ENCODE data around the gene TIE1. TPM values are rescaled to one million over a fixed set of nuclear protein-coding genes. Genes with fewer than 3 reads are reported as not detected.

TIE1 gene
- total RNA-seq, 2 donors from 2014 or later, result 23.7 to 25.7 TPM

DNA sequence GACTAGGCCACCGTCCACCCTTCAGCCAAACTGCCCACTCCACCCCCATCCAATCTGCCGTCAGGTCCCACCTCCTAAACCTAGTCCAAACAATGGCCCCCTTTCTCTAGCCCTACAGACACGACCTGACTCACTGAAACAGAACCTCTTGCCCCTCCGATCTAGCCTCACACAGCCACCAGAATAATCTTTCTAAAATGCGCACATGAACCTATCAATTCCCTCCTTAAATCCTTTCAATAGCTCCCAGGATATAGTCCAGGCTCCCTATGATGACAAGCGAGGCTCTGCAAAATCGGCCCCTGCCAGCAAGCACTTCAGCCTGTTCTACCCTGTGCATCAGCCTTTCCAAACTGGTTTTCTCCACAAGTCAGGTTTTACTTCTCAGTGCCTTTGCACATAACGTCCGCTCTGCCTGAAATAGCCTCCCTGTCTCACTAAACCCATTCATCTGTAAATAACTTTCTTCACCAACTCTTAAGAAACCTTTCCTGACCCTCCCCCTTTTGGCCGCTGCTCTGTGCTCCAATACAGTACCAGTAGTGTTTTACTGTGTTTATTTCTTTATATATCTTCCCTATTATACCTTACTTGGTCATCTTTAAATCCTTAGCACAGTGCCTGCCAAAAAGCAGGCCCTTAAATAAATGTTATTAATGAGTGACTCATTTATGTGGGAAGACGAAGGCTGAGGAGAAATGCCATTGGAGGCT lies 49.0 kb downstream of the TIE1 start:
- no peaks in the 10 kb centered on the region for H3K27me3 ChIP-seq (replicated peaks; ENCODE audit: insufficient read depth)
- TF ChIP-seq, protein P1, sequence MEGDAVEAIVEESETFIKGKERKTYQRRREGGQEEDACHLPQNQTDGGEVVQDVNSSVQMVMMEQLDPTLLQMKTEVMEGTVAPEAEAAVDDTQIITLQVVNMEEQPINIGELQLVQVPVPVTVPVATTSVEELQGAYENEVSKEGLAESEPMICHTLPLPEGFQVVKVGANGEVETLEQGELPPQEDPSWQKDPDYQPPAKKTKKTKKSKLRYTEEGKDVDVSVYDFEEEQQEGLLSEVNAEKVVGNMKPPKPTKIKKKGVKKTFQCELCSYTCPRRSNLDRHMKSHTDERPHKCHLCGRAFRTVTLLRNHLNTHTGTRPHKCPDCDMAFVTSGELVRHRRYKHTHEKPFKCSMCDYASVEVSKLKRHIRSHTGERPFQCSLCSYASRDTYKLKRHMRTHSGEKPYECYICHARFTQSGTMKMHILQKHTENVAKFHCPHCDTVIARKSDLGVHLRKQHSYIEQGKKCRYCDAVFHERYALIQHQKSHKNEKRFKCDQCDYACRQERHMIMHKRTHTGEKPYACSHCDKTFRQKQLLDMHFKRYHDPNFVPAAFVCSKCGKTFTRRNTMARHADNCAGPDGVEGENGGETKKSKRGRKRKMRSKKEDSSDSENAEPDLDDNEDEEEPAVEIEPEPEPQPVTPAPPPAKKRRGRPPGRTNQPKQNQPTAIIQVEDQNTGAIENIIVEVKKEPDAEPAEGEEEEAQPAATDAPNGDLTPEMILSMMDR (IDR thresholded peaks at IDR 0.05), result no peak
- peak overlapping the region; percentile 83 for H3K4me3 ChIP-seq
- peaks cover 0 to 18% of the 10 kb centered on the region in 2 donors for H3K4me1 ChIP-seq (ENCODE audit: control insufficient read depth in 1 of 2, low read depth in 2 of 2)
- H3K27ac ChIP-seq, result peak overlapping the region; percentile 81 to 87
- H3K36me3 ChIP-seq, result no peaks in the 10 kb centered on the region
- peak; percentile 7 for ATAC-seq (ENCODE audit: insufficient number of reproducible peaks, low FRiP score, low read depth)
- DNase-seq (ENCODE audit: low spot score), result no peak
- H3K9me3 ChIP-seq, result no peaks in the 10 kb centered on the region

DNA sequence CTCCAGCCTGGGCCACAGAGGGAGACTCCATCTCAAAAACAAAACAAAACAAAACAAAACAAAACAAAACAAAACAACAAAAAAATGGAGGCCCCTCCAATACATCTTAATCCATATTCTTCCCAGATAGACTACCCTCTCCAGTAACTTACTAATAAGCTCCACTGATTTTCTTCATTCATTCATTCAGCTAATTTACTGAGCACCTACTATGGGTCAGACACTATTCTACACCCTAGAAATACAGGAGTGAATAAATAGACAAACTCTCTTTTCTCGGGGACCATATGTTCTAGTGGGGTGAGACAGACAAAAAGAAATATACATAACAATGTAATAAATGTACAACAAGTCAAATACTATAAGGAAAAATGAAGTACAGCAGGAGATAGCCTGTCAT lies 50.2 kb downstream of the TIE1 start:
- H3K4me3 ChIP-seq, result no peak overlapping the region
- no peaks in the 10 kb centered on the region for H3K27me3 ChIP-seq (replicated peaks; ENCODE audit: insufficient read depth)
- H3K9me3 ChIP-seq, result no peaks in the 10 kb centered on the region
- TF ChIP-seq, protein P1 (IDR thresholded peaks at IDR 0.05), result no peak
- H3K4me1 ChIP-seq (ENCODE audit: control insufficient read depth in 1 of 2, low read depth in 2 of 2), result peaks cover 0 to 18% of the 10 kb centered on the region in 2 donors
- DNase-seq (ENCODE audit: low spot score) (no peak), ATAC-seq (ENCODE audit: insufficient number of reproducible peaks, low FRiP score, low read depth) (no peak)
- no peaks in the 10 kb centered on the region for H3K36me3 ChIP-seq
- H3K27ac ChIP-seq, result no peak overlapping the region

DNA sequence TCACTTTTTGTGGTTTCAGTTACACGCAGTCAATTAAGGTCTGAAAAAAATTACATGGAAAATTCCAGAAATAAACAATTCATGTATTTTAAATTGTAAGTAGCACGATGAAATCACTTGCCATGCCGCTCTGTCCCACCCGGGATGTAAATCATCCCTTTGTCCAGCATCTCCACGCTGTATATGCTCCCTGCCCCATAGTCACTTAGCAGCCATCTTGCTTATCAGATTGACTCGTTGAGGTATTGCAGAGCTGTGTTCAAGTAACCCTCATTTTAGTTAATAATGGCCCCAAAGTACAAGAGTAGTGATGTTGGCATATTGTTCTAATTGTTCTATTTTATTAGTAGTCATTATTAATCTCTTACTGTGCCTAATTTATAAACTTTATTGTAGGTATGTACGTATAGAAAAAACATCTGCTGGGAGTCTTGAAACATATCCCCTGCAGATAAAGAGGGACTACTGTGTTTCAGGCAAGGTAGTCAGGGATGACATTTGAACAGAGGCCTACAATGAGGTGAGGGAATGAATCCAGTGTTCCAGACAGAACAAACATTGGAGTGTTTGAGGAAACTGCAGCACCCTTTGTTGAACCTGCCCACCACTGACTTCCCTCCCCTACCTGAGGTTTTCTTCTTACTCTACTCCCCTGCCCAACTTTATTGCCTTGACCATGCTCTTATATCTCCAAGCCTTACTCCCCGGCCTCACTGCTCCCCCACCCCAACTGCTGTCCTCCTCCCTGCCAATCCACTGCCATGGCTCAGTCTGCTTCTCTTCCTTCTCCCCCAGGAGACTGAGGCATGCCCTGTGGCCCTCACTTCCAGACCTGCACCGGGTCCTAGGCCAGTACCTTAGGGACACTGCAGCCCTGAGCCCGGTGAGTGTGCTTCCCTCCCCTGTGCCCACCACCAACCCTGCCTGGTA lies 50.9 kb downstream of the TIE1 start:
- no peak overlapping the region for H3K27ac ChIP-seq
- peaks cover 0 to 18% of the 10 kb centered on the region in 2 donors for H3K4me1 ChIP-seq (ENCODE audit: control insufficient read depth in 1 of 2, low read depth in 2 of 2)

DNA sequence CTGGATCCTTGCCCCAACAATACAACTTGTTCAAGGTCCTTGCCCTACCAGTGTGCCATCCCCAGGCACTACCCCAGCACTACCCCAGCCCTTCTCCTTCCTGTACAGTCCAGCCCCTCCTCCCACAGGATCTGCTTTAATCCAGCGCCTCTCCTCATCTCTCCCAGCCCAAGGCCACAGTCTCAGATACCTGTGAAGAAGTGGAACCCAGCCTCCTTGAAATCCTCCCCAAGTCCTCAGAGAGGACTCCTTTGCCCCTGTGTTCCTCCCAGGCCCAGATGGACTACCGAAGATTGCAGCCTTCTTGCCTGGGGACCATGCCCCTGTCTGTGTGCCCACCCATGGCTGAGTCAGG lies 51.5 kb downstream of the TIE1 start:
- DNase-seq (ENCODE audit: low spot score), result no peak
- Histone ChIP-seq H3K36me3 (no peaks in the 10 kb centered on the region), H3K27me3 (replicated peaks; ENCODE audit: insufficient read depth) (no peaks in the 10 kb centered on the region)

More for the DNA sequence above, 50.9 kb downstream of the TIE1 start:
- Histone ChIP-seq H3K27me3 (replicated peaks; ENCODE audit: insufficient read depth) (no peaks in the 10 kb centered on the region), H3K4me3 (no peak overlapping the region), H3K36me3 (no peaks in the 10 kb centered on the region), H3K9me3 (no peaks in the 10 kb centered on the region)
- TF ChIP-seq, protein P1 (IDR thresholded peaks at IDR 0.05), result no peak
- no peak for DNase-seq (ENCODE audit: low spot score)
- ATAC-seq (ENCODE audit: insufficient number of reproducible peaks, low FRiP score, low read depth), result no peak

More for the DNA sequence above, 51.5 kb downstream of the TIE1 start:
- TF ChIP-seq, protein P1 (IDR thresholded peaks at IDR 0.05), result no peak
- Histone ChIP-seq H3K4me3 (no peak overlapping the region), H3K9me3 (no peaks in the 10 kb centered on the region), H3K27ac (no peak overlapping the region), H3K4me1 (ENCODE audit: control insufficient read depth in 1 of 2, low read depth in 2 of 2) (peaks cover 0 to 18% of the 10 kb centered on the region in 2 donors)
- ATAC-seq (ENCODE audit: insufficient number of reproducible peaks, low FRiP score, low read depth), result no peak
